NCI-H82 treated with DMSO at 0.1 percent for 48 hours (cell line): ENCODE results near the gene TRIM32.
"Not testable (repeated sequence)": the region's sequence is repeated elsewhere in the genome, so short reads cannot be mapped to it uniquely, and the experiment has no call there.

Source experiments
- DNase-seq: peaks from one replicate; lab custom pipeline; 2025; ENCODE audit not compliant: unreplicated experiment; lab: John Stamatoyannopoulos, UW

TRIM32 gene

GRCh38 chr9:116674210-116674980, 12.7 kb upstream of the TRIM32 start:
- no peak for DNase-seq

GRCh38 chr9:116683535-116683934, 3.6 kb upstream of the TRIM32 start:
- no peak for DNase-seq

GRCh38 chr9:116685166-116685565, 1.9 kb upstream of the TRIM32 start:
- DNase-seq: no peak

- DNase-seq: no peak
These were observed 970 bp upstream of the TRIM32 start for GRCh38 chr9:116686135-116686534.

GRCh38 chr9:116686693-116687073, 422 bp upstream of the TRIM32 start:
- DNase-seq: no peak

GRCh38 chr9:116687754-116688135, 640 bp downstream of the TRIM32 start:
- no peak for DNase-seq

GRCh38 chr9:116688806-116689485, 1.8 kb downstream of the TRIM32 start:
- DNase-seq: no peak

GRCh38 chr9:116689486-116690032, 2.5 kb downstream of the TRIM32 start:
- no peak for DNase-seq

- DNase-seq: not testable (repeated sequence)
These were observed 3.7 kb downstream of the TRIM32 start for GRCh38 chr9:116690805-116691204.

GRCh38 chr9:116691607-116692006, 4.5 kb downstream of the TRIM32 start:
- no peak for DNase-seq

- DNase-seq: no peak
These were observed 5.5 kb downstream of the TRIM32 start for GRCh38 chr9:116692616-116693015.

GRCh38 chr9:116693233-116693731, 6.2 kb downstream of the TRIM32 start:
- DNase-seq: no peak

GRCh38 chr9:116694785-116695291, 7.7 kb downstream of the TRIM32 start:
- no peak for DNase-seq

GRCh38 chr9:116695438-116695837, 8.3 kb downstream of the TRIM32 start:
- DNase-seq: no peak

GRCh38 chr9:116697362-116697761, 10.3 kb downstream of the TRIM32 start:
- DNase-seq: no peak

GRCh38 chr9:116697887-116698286, 10.8 kb downstream of the TRIM32 start:
- no peak for DNase-seq

- DNase-seq: no peak
These were observed 13.2 kb downstream of the TRIM32 start for GRCh38 chr9:116700279-116700678.

GRCh38 chr9:116700882-116701865, 14.1 kb downstream of the TRIM32 start:
- no peak for DNase-seq

- no peak for DNase-seq
These were observed 15.0 kb downstream of the TRIM32 start for GRCh38 chr9:116701940-116702642.

GRCh38 chr9:116703634-116704033, 16.5 kb downstream of the TRIM32 start:
- DNase-seq: no peak
